Aorta (tissue), 5 donors: ENCODE data around the gene DDX39A. TPM values are rescaled to one million over a fixed set of nuclear protein-coding genes. Genes with fewer than 3 reads are reported as not detected.
A peak's percentile ranks its signal among the peaks of the same experiment; 100 is the strongest.
"Not testable (repeated sequence)": the region's sequence is repeated elsewhere in the genome, so short reads cannot be mapped to it uniquely, and the experiment has no call there.

Source experiments
- ATAC-seq: fragments of 200-7000 bp; cut with Tn5 transposase; one replicate; pipeline ENCODE4 v1.9.1; 2022; ENCODE audit warnings: moderate library complexity; ENCODE audit not compliant: low FRiP score
- DNase-seq, 2 donors: peaks; one replicate each; pipeline ENCODE4 v3.0.0-alpha.2; 2020
- H3K27ac ChIP-seq, 2 donors: one replicate each; pipeline ENCODE4 v1.5.1; 2013; ENCODE audit warnings: low read length in 2 of 2, mild to moderate bottlenecking in 2 of 2, moderate library complexity in 2 of 2, control low read depth in 1 of 2, inconsistent platforms in 1 of 2, low read depth in 1 of 2
- H3K27me3 ChIP-seq, 2 donors: one replicate each; pipeline ENCODE4 v1.6.1; 2013; ENCODE audit warnings: control low read depth in 1 of 2, low read length in 1 of 2, mild to moderate bottlenecking in 1 of 2, moderate library complexity in 1 of 2; ENCODE audit not compliant: insufficient read depth in 2 of 2, control insufficient read depth in 1 of 2
- H3K36me3 ChIP-seq, 2 donors: one replicate each; pipeline ENCODE4 v1.6.1; 2013; ENCODE audit warnings: control low read depth in 1 of 2, low read length in 1 of 2, mild to moderate bottlenecking in 1 of 2; ENCODE audit not compliant: insufficient read depth in 2 of 2, control insufficient read depth in 1 of 2
- H3K4me1 ChIP-seq, 2 donors: one replicate each; pipeline ENCODE4 v1.6.1; 2013; ENCODE audit warnings: low read length in 2 of 2, control low read depth in 1 of 2, mild to moderate bottlenecking in 1 of 2, moderate library complexity in 1 of 2; ENCODE audit not compliant: insufficient read depth in 2 of 2, control insufficient read depth in 1 of 2
- H3K4me3 ChIP-seq, 2 donors: one replicate each; pipeline ENCODE4 v1.5.1; 2013; ENCODE audit warnings: low read length in 2 of 2, control low read depth in 1 of 2, mild to moderate bottlenecking in 1 of 2
- H3K9me3 ChIP-seq: one replicate; pipeline ENCODE4 v1.6.1; 2013; ENCODE audit warnings: mild to moderate bottlenecking, low read length; ENCODE audit not compliant: control insufficient read depth
- WGBS, 2 donors: extraction: QIAGEN DNeasy Blood & Tissue Kit; methylation state at CpG; one replicate each; pipeline ENCODE4 v1.1.7; 2013; 5-methylcytosine and 5-hydroxymethylcytosine counted together
- intact Hi-C, 2 donors: fragments of 100-400 bp; cut with DNase I; formaldehyde crosslinking; loops; one replicate each; pipeline versions ENCODE4 v1.14.2 to v1.15.0; 2022
- long read RNA-seq, 2 donors: library from polyadenylated mRNA; unstranded; transcript quantifications; one replicate each; pipeline ENCODE4 v2.0.0, GENCODE V29; 2020 to 2021
- polyA plus RNA-seq, 2 donors: library from polyadenylated mRNA; stranded (reverse); fragments of 200-250 nt; gene quantifications; one replicate each; pipeline ENCODE4 v1.2.3, GENCODE V29; 2013
- total RNA-seq, 2 donors: library from RNA; stranded (reverse); fragmentation: NEBNext Ultra II Directional; extraction: Animal tissue kit (Norgen Biotek cat#: 25700); gene quantifications; one replicate each; pipeline ENCODE4 v1.2.1, GENCODE V29; 2021
- donor health status: healthy with polysubstance abuse.
- donor health status: Bipolar disorder and iron deficiency.
- donor health status: DM: no; HTN: no; CAD: no.
- donor health status: DM: no; HTN: no; CAD: no.
- donor health status: DM: yes; HTN: yes; CAD: no.

DDX39A gene
- total RNA-seq (10 to 100 TPM; 45.0 to 49.5 TPM), polyA plus RNA-seq (10 to 100 TPM; 28.5 to 98.7 TPM)
- long read RNA-seq, donor 1, transcript DDX39A-201 (11 exons, 1,471 nt), result major isoform, 161 of 320 reads
- long read RNA-seq, donor 1, partial matches to known transcripts, result 16 of 320 reads
- long read RNA-seq, donor 1, other reads (novel, unspliced or antisense), result 138 of 320 reads
- long read RNA-seq, donor 2, transcript DDX39A-201 (11 exons, 1,471 nt), result major isoform, 13 of 43 reads
- long read RNA-seq, donor 2, partial matches to known transcripts, result 9 of 43 reads
- long read RNA-seq, donor 2, other reads (novel, unspliced or antisense), result 20 of 43 reads

DNA sequence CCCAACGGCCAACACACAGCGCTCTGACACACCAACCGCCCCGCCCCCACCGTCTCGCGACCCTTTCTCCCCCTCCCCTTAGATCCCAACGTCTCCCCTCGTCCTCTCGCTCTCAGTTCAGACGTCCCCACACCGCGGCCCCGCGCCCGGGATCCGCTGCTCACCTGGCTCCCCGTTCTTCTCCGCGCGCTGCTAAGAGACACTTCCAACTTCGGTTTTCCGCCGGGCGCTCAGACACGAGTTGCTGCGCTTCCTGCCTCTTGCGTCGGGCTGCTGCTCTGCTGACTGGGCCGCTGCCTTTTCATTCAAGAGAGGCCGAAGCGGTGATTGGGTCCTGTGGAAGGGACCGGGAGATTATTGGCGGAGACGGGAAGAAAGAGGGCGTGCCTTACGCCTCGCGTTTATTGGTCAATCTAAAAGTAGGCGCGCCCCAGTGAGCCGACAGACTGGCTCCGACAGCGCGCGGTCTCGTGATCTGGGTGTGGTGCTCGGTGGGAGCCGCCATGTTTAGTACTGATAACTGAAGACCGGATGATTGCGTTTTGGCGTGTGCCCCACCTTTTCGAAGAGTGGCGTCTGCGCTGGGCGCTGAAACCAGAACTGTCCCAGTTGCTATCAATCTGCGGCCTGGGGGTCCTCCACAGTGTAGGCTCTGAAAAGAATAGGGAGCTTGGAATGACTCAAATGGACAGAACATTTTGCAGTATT lies at the start of gene DDX39A:
DDX39A (minus strand) TSS at position 236 of the 708 bp plus-strand sequence. CDS start 6,121 bp downstream, outside the sequence.
- 1% methylated on average over 57 of the region's 57 CpGs for WGBS, 2 donors
- Histone ChIP-seq H3K27ac (peak within 1 kb of the TSS; percentile 61 to 64), H3K27me3 (no peaks in the 10 kb centered on the region), H3K4me1 (no peaks in the 10 kb centered on the region), H3K4me3 (peak within 1 kb of the TSS; percentile 89 to 96), H3K9me3 (no peaks in the 10 kb centered on the region), H3K36me3 (no peaks in the 10 kb centered on the region)
- DNase-seq (peak; percentile 98 to 99), ATAC-seq (peak; percentile 98)
- intact Hi-C loops, result no loop called here

DNA sequence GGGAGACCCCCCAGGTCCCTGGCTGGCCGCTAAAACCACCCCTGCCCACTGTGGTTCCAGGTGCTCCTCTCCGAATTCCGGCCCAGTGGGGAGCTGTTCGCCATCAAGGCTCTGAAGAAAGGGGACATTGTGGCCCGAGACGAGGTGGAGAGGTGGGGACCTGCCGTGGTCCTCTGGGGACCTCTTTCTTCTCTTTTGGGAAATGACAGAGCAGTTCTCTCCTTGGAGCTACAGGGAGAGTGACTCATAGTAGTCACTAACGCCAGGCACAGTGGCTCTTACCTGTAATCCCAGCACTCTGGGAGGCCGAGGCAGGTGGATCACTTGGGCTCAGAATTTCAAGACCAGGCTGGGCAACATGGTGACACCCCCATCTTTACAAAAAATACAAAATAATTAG lies 48.7 kb upstream of the DDX39A start:
- intact Hi-C loops, result no loop called here
- WGBS, 2 donors, result 72 to 75% methylated on average over 9 of the region's 9 CpGs
- no peak overlapping the region for H3K4me3 ChIP-seq

DNA sequence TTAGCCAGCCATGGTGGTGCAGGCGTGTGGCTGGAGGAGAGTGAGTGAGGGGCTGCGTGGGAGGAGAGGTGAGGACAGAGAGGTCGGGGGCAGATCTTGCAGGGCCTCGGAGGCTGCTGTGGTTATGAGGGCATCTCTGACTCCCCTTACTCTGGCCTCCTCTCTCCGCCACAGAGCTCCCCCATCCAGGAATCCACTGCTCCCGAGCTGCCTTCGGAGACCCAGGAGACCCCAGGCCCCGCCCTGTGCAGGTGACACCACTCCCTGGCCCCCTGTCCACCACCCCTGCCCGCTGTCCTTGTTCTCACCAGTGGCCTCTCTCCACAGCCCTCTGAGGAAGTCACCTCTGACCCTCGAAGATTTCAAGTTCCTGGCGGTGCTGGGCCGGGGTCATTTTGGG lies 48.2 kb upstream of the DDX39A start:
- ATAC-seq (no peak), DNase-seq (no peak)
- intact Hi-C loops, result no loop called here
- Histone ChIP-seq H3K9me3 (no peaks in the 10 kb centered on the region), H3K4me1 (no peaks in the 10 kb centered on the region), H3K36me3 (peaks cover 0 to 8% of the 10 kb centered on the region in 2 donors), H3K4me3 (no peak overlapping the region), H3K27ac (no peak overlapping the region), H3K27me3 (no peaks in the 10 kb centered on the region)
- WGBS, 2 donors, result 83 to 88% methylated on average over 12 of the region's 12 CpGs

More for the DNA sequence above, 48.7 kb upstream of the DDX39A start:
- ATAC-seq (no peak), DNase-seq (no peak)
- Histone ChIP-seq H3K9me3 (no peaks in the 10 kb centered on the region), H3K27ac (no peak overlapping the region), H3K4me1 (no peaks in the 10 kb centered on the region), H3K27me3 (no peaks in the 10 kb centered on the region), H3K36me3 (peaks cover 0 to 8% of the 10 kb centered on the region in 2 donors)

DNA sequence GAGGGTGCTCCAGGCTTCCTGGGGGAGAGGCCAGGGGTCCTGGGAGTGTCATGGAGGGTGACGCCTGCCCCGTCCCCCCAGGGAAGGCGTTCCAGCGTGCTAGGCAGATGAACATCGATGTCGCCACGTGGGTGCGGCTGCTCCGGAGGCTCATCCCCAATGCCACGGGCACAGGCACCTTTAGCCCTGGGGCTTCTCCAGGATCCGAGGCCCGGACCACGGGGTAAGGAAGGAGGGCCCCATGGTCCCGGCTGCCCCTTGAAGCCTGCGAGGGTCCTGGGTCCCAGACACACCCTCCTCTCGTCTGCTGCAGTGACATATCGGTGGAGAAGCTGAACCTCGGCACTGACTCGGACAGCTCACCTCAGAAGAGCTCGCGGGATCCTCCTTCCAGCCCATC lies 44.6 kb upstream of the DDX39A start:
- Histone ChIP-seq H3K4me1 (no peaks in the 10 kb centered on the region), H3K4me3 (no peak overlapping the region), H3K9me3 (no peaks in the 10 kb centered on the region), H3K27ac (no peak overlapping the region), H3K27me3 (no peaks in the 10 kb centered on the region), H3K36me3 (peaks cover 0 to 8% of the 10 kb centered on the region in 2 donors)
- ATAC-seq (no peak), DNase-seq (no peak)
- WGBS, 2 donors, result 93 to 94% methylated on average over 21 of the region's 21 CpGs
- intact Hi-C loops, result no loop called here

DNA sequence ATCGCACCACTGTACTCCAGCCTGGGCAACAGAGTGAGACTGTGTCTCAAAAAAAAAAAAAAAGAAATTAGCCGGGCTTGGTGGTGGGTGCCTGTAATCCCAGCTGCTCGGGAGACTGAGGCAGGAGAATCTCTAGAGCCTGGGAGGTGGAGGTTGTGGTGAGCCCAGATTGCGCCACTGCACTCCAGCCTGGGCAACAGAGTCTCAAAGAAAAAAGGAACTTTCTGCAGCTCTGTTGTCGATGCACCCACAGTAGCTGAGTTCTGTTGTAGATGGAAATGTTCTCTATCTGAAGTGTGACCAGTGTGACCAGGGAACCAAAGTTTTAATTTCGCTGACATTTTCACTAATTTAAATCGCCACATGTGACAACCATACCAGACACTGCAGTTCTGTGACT lies 43.3 kb upstream of the DDX39A start:
- H3K9me3 ChIP-seq, H3K27ac ChIP-seq, ATAC-seq, intact Hi-C loops, H3K4me1 ChIP-seq, DNase-seq, H3K4me3 ChIP-seq, H3K27me3 ChIP-seq, H3K36me3 ChIP-seq: not testable (repeated sequence)
- 93 to 95% methylated on average over 7 of the region's 7 CpGs for WGBS, 2 donors

DNA sequence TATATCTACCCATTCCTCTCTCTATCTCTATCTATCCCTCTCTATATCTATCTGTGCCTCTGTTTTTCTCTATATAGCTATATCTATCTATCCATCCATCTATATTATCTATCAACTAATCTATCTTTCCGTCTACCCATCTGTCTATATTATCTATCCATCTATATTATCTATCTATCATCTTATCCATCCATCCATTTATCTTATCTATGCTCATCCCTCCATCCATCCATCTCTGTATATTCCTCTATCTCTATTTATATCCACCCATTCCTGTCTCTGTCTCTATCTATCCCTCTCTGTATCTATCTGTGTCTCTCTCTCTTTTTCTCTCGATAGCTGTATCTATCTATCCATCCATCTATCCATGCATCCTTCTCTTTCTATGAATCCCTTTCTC lies 41.8 kb upstream of the DDX39A start:
- no peak for ATAC-seq
- H3K9me3 ChIP-seq, result no peaks in the 10 kb centered on the region
- intact Hi-C loops, result no loop called here
- H3K4me3 ChIP-seq, result no peak overlapping the region
- peaks cover 2 to 9% of the 10 kb centered on the region in 2 donors for H3K36me3 ChIP-seq
- 94 to 96% methylated on average over 2 of the region's 2 CpGs for WGBS, 2 donors
- H3K4me1 ChIP-seq, result no peaks in the 10 kb centered on the region
- H3K27me3 ChIP-seq, result no peaks in the 10 kb centered on the region
- H3K27ac ChIP-seq, result no peak overlapping the region
- DNase-seq, result no peak

DNA sequence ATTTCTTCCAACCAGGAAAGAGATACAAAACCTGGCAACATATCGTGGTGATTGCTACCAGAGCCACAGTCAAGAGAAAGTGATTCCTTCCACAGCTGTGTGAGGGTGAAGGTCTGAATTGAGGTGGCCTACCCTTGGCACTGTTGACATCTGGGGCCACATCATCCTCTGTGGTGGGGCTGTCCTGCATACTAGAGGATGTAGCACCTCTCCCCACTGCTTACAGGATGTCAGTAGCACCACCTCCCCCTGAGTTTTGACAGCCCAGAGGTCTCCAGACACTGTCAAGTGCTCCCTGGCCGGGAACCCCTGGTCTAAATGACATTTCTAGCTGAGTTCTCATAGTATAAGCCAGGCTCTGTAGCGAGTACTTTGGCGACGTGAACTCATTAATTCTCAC lies 40.6 kb upstream of the DDX39A start:
- H3K4me1 ChIP-seq, result no peaks in the 10 kb centered on the region
- H3K9me3 ChIP-seq, result no peaks in the 10 kb centered on the region
- no peaks in the 10 kb centered on the region for H3K27me3 ChIP-seq
- peaks cover 3 to 9% of the 10 kb centered on the region in 2 donors for H3K36me3 ChIP-seq
- intact Hi-C loops, result no loop called here
- ATAC-seq (no peak), DNase-seq (no peak)
- H3K4me3 ChIP-seq, result no peak overlapping the region
- 61 to 63% methylated on average over 5 of the region's 5 CpGs for WGBS, 2 donors
- H3K27ac ChIP-seq, result no peak overlapping the region

DNA sequence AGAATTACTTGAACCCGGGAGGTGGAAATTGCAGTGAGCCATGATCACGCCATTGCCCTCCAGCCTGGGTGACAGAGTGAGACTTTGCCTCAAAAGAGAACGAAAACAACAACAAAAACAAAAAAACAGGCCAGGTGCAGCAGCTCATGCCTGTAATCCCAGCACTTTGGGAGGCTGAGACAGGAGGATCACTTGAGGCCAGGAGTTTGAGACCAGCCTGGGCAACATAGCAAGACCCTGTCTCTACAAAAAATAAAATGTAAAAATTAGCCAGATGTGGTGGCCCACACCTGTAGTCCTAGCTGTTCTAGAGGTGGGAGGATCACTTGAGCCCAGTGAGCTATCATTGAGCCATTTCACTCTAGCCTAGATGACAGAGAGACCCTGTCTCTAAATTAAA lies 33.2 kb upstream of the DDX39A start:
- H3K4me1 ChIP-seq, ATAC-seq, H3K27ac ChIP-seq, H3K9me3 ChIP-seq, H3K36me3 ChIP-seq, DNase-seq, H3K4me3 ChIP-seq, intact Hi-C loops, H3K27me3 ChIP-seq: not testable (repeated sequence)
- WGBS, 2 donors, result 93 to 98% methylated on average over 3 of the region's 3 CpGs

DNA sequence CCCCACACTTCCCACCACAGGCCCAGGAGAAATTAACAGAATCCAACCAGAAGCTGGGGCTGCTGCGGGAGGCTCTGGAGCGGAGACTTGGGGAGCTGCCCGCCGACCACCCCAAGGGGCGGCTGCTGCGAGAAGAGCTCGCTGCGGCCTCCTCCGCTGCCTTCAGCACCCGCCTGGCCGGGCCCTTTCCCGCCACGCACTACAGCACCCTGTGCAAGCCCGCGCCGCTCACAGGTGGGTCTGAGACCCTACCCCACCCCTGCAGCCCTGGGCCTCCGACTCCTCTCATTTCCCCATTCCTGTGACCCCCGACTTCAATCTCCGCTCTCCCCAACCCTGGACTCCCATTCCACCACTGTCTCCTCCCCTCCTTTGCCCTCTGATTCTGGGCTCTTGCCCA lies 31.7 kb upstream of the DDX39A start:
- no peak for ATAC-seq
- WGBS, 2 donors, result 97 to 98% methylated on average over 16 to 19 of the region's 19 CpGs
- no peaks in the 10 kb centered on the region for H3K27me3 ChIP-seq
- H3K27ac ChIP-seq, result no peak overlapping the region
- intact Hi-C loops, result no loop called here
- no peaks in the 10 kb centered on the region for H3K9me3 ChIP-seq
- no peaks in the 10 kb centered on the region for H3K4me1 ChIP-seq
- peaks cover under 1 to 11% of the 10 kb centered on the region in 2 donors for H3K36me3 ChIP-seq
- DNase-seq, result no peak
- H3K4me3 ChIP-seq, result no peak overlapping the region
